ENCODE results near the gene SLC38A8.

Gene SLC38A8

GRCh38 chr16:84000989-84001642 is 41.5 kb downstream of the SLC38A8 start:
- no peak for TF ChIP-seq CTCF (IDR thresholded peaks at IDR 0.05; ENCODE audit: low read depth, low read length, missing control alignments)
- in situ Hi-C loops (cut with HindIII; ENCODE audit: low sequenced_read_pairs): no loop called here
- no peak overlapping the region for H3K4me3 ChIP-seq (ENCODE audit: low read depth, low read length)
- no peak for DNase-seq (ENCODE audit: low read depth)

- TF ChIP-seq CTCF (IDR thresholded peaks at IDR 0.05; ENCODE audit: low read depth, low read length, missing control alignments): no peak
- H3K4me3 ChIP-seq (ENCODE audit: low read depth, low read length): no peak overlapping the region
- no peak for DNase-seq (ENCODE audit: low read depth)
- in situ Hi-C loops (cut with HindIII; ENCODE audit: low sequenced_read_pairs): no loop called here
Measured at GRCh38 chr16:83998091-83998490, 44.5 kb downstream of the SLC38A8 start.

- no peak for DNase-seq (ENCODE audit: low read depth)
- in situ Hi-C loops (cut with HindIII; ENCODE audit: low sequenced_read_pairs): no loop called here
- TF ChIP-seq CTCF (IDR thresholded peaks at IDR 0.05; ENCODE audit: low read depth, low read length, missing control alignments): no peak
- H3K4me3 ChIP-seq (ENCODE audit: low read depth, low read length): no peak overlapping the region
Measured at GRCh38 chr16:83996481-83997252, 45.9 kb downstream of the SLC38A8 start.

GRCh38 chr16:83995754-83996153 is 46.8 kb downstream of the SLC38A8 start:
- peak; percentile 12 for DNase-seq (ENCODE audit: low read depth)
- in situ Hi-C loops (cut with HindIII; ENCODE audit: low sequenced_read_pairs): no loop called here
- no peak for TF ChIP-seq CTCF (IDR thresholded peaks at IDR 0.05; ENCODE audit: low read depth, low read length, missing control alignments)
- H3K4me3 ChIP-seq (ENCODE audit: low read depth, low read length): no peak overlapping the region

- in situ Hi-C loops (cut with HindIII; ENCODE audit: low sequenced_read_pairs): no loop called here
- no peak for DNase-seq (ENCODE audit: low read depth)
- no peak for TF ChIP-seq CTCF (IDR thresholded peaks at IDR 0.05; ENCODE audit: low read depth, low read length, missing control alignments)
- H3K4me3 ChIP-seq (ENCODE audit: low read depth, low read length): no peak overlapping the region
Measured at GRCh38 chr16:83994703-83995102, 47.9 kb downstream of the SLC38A8 start.

- peak; percentile 37 for DNase-seq (ENCODE audit: low read depth)
- in situ Hi-C loops (cut with HindIII; ENCODE audit: low sequenced_read_pairs): no loop called here
- TF ChIP-seq CTCF (IDR thresholded peaks at IDR 0.05; ENCODE audit: low read depth, low read length, missing control alignments): no peak
- no peak overlapping the region for H3K4me3 ChIP-seq (ENCODE audit: low read depth, low read length)
Measured at GRCh38 chr16:83994087-83994486, 48.5 kb downstream of the SLC38A8 start.
